SK-N-MC (cell line): ENCODE data around the gene KIR3DL3.
"Not testable (repeated sequence)": the region's sequence is repeated elsewhere in the genome, so short reads cannot be mapped to it uniquely, and the experiment has no call there.

ENCODE experiments used
- EZH2 ChIP-seq: fragments of 200-600 bp; sonication (generic); IDR thresholded peaks from one replicate; pipeline ENCODE4 v1.6.1; 2017; ENCODE audit warnings: antibody characterized with exemption
- POLR2AphosphoS5 ChIP-seq: IDR thresholded peaks from 2 replicates; pipeline ENCODE4 v1.6.1; 2012; ENCODE audit warnings: mild to moderate bottlenecking, low read depth, low read length, borderline replicate concordance

- TF ChIP-seq POLR2AphosphoS5, EZH2: not testable (repeated sequence)
Measured at GRCh38 chr19:54741950-54742349, 17.7 kb downstream of the KIR3DL3 start.
